Fibroblast of skin of right quadriceps (primary cell): Measurements from ENCODE around the gene C10orf105.
A peak's percentile ranks its signal among the peaks of the same experiment; 100 is the strongest.

Experiments used
- DNase-seq: peaks from one replicate; pipeline ENCODE4 v3.0.0-alpha.2; 2013

The C10orf105 gene

GRCh38 chr10:71751515-71752224 lies 32.1 kb upstream of the C10orf105 start:
- DNase-seq: no peak

GRCh38 chr10:71750986-71751385 lies 31.4 kb upstream of the C10orf105 start:
- DNase-seq: no peak

- no peak for DNase-seq
Measured at GRCh38 chr10:71750124-71750841, 30.7 kb upstream of the C10orf105 start.

GRCh38 chr10:71749396-71749795 lies 29.8 kb upstream of the C10orf105 start:
- DNase-seq: no peak

GRCh38 chr10:71748671-71749191 lies 29.2 kb upstream of the C10orf105 start:
- no peak for DNase-seq

- DNase-seq: no peak
Measured at GRCh38 chr10:71747551-71748523, 28.3 kb upstream of the C10orf105 start.

GRCh38 chr10:71747039-71747531 lies 27.5 kb upstream of the C10orf105 start:
- no peak for DNase-seq

- no peak for DNase-seq
Measured at GRCh38 chr10:71746344-71747037, 26.9 kb upstream of the C10orf105 start.

GRCh38 chr10:71745664-71746250 lies 26.2 kb upstream of the C10orf105 start:
- DNase-seq: no peak

GRCh38 chr10:71744897-71745663 lies 25.5 kb upstream of the C10orf105 start:
- no peak for DNase-seq

GRCh38 chr10:71743866-71744265 lies 24.3 kb upstream of the C10orf105 start:
- DNase-seq: no peak

- DNase-seq: no peak
Measured at GRCh38 chr10:71743089-71743838, 23.7 kb upstream of the C10orf105 start.

- no peak for DNase-seq
Measured at GRCh38 chr10:71742301-71743088, 22.9 kb upstream of the C10orf105 start.

- DNase-seq: no peak
Measured at GRCh38 chr10:71741671-71742070, 22.1 kb upstream of the C10orf105 start.

- DNase-seq: no peak
Measured at GRCh38 chr10:71741029-71741428, 21.5 kb upstream of the C10orf105 start.

GRCh38 chr10:71740069-71740653 lies 20.6 kb upstream of the C10orf105 start:
- peak; percentile 23 for DNase-seq

- DNase-seq: no peak
Measured at GRCh38 chr10:71739358-71739900, 19.9 kb upstream of the C10orf105 start.

GRCh38 chr10:71737834-71738197 lies 18.2 kb upstream of the C10orf105 start:
- peak; percentile 14 for DNase-seq
